ENCODE measurements around the gene JARID2.

Gene JARID2

DNA sequence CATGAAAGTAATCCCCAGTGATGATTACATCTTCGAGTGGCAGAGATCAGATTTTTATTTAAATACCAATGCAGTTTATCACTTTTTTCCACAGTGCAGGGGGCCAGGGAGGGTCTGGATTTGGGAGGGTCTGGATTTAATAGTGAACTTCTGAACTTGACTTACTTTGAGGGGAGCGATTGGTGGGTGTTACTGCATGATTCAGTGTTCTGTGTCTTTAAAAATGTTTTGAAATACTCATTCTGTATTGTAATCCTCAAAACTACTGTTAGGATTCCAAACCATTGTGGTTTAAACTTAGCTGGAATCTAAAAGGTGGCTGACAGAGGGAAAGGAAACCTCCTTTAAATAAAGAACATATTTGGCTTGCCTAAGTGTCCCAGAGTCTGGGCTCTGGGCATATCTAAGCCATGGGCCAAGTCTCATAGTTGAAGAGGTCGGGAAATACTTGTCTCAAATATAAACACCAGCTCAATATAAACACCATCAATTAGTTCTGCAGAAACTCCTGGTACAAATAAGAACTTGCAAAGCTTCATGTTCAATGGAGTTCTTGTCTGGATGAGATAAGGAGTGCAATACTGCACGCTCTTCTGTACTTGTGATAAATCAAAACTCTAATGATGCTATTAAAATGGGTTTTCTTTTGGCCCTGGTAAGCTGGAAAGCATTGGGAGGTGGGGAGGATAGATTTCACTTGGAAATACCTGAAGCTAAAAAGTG, 14.4 kb downstream of the JARID2 start:
- Histone ChIP-seq H3K4me3 (ENCODE audit: low read length) (no peak overlapping the region), H3K9ac (ENCODE audit: low read length) (no peak overlapping the region), H3K4me2 (ENCODE audit: low read depth, low read length) (no peak overlapping the region), H3F3A (ENCODE audit: insufficient read depth, low read length) (peaks cover 24% of the 10 kb centered on the region), H3K9me3 (replicated peaks; ENCODE audit: insufficient read depth, low read length) (no peaks in the 10 kb centered on the region), H4K20me1 (ENCODE audit: insufficient read depth, low read length) (no peaks in the 10 kb centered on the region; the same call in 1 of the 2 replicates), H3K9me2 (replicated peaks; ENCODE audit: insufficient read depth, low read length) (no peaks in the 10 kb centered on the region), H3K4me1 (ENCODE audit: low read length) (peaks cover 59% of the 10 kb centered on the region), H3K27me3 (replicated peaks; ENCODE audit: insufficient read depth, low read length) (no peaks in the 10 kb centered on the region), H3K36me3 (replicated peaks; ENCODE audit: insufficient read depth, low read length) (no peaks in the 10 kb centered on the region), H2AFZ (ENCODE audit: low read length) (no peak overlapping the region), H3K27ac (ENCODE audit: low read length) (no peak overlapping the region), H3K79me2 (ENCODE audit: low read length) (peaks cover 93% of the 10 kb centered on the region)
- TF ChIP-seq, protein P1, sequence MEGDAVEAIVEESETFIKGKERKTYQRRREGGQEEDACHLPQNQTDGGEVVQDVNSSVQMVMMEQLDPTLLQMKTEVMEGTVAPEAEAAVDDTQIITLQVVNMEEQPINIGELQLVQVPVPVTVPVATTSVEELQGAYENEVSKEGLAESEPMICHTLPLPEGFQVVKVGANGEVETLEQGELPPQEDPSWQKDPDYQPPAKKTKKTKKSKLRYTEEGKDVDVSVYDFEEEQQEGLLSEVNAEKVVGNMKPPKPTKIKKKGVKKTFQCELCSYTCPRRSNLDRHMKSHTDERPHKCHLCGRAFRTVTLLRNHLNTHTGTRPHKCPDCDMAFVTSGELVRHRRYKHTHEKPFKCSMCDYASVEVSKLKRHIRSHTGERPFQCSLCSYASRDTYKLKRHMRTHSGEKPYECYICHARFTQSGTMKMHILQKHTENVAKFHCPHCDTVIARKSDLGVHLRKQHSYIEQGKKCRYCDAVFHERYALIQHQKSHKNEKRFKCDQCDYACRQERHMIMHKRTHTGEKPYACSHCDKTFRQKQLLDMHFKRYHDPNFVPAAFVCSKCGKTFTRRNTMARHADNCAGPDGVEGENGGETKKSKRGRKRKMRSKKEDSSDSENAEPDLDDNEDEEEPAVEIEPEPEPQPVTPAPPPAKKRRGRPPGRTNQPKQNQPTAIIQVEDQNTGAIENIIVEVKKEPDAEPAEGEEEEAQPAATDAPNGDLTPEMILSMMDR (IDR thresholded peaks at IDR 0.05; ENCODE audit: low read length): no peak
- no peak for TF ChIP-seq EZH2 (optimal IDR thresholded peaks at IDR 0.05; ENCODE audit: low read depth, low read length)
- DNase-seq: no peak

DNA sequence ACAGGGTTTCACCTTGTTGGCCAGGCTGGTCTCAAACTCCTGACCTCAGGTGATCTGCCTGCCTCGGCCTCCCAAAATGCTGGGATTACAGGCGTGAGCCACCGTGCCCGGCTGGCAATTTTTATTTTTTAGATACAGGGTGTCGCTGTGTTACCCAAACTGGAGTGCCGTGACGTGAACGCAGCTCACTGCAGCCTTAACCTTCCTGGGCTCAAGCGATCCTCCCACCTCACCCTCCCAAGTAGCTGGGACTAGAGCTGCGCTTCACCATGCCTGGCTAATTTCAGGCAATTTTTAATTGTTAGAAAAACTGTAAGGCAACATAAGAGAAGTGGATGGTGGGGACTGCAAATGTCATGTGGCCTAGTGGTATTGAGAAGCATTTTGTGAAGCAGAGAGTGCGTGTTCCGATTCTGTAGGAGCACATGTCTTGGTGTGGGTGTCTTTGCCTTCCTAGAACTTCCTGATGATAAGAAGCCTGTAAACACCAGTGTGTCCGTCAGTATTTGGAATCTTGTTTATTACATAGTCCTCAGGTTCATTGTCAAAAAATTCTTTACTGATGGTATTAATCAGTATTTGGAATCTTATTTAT, 18.0 kb downstream of the JARID2 start:
- Histone ChIP-seq H3K9me3 (replicated peaks; ENCODE audit: insufficient read depth, low read length) (no peaks in the 10 kb centered on the region), H3K4me2 (ENCODE audit: low read depth, low read length) (no peak overlapping the region), H3K4me1 (ENCODE audit: low read length) (peaks cover 45% of the 10 kb centered on the region), H3K36me3 (replicated peaks; ENCODE audit: insufficient read depth, low read length) (no peaks in the 10 kb centered on the region; the same call in 1 of the 2 replicates), H2AFZ (ENCODE audit: low read length) (no peak overlapping the region), H3K9ac (ENCODE audit: low read length) (no peak overlapping the region), H3K4me3 (ENCODE audit: low read length) (no peak overlapping the region), H3K79me2 (ENCODE audit: low read length) (peaks cover 99% of the 10 kb centered on the region), H3K27ac (ENCODE audit: low read length) (no peak overlapping the region), H3K9me2 (replicated peaks; ENCODE audit: insufficient read depth, low read length) (no peaks in the 10 kb centered on the region), H4K20me1 (ENCODE audit: insufficient read depth, low read length) (no peaks in the 10 kb centered on the region; the same call in 1 of the 2 replicates), H3K27me3 (replicated peaks; ENCODE audit: insufficient read depth, low read length) (no peaks in the 10 kb centered on the region), H3F3A (ENCODE audit: insufficient read depth, low read length) (peaks cover 5% of the 10 kb centered on the region; the same call in 1 of the 2 replicates)
- no peak for TF ChIP-seq EZH2 (optimal IDR thresholded peaks at IDR 0.05; ENCODE audit: low read depth, low read length)
- TF ChIP-seq EZH2phosphoT487 (IDR thresholded peaks at IDR 0.05; ENCODE audit: low read length): no peak
- TF ChIP-seq, protein P1 (IDR thresholded peaks at IDR 0.05; ENCODE audit: low read length): no peak
- DNase-seq: no peak

DNA sequence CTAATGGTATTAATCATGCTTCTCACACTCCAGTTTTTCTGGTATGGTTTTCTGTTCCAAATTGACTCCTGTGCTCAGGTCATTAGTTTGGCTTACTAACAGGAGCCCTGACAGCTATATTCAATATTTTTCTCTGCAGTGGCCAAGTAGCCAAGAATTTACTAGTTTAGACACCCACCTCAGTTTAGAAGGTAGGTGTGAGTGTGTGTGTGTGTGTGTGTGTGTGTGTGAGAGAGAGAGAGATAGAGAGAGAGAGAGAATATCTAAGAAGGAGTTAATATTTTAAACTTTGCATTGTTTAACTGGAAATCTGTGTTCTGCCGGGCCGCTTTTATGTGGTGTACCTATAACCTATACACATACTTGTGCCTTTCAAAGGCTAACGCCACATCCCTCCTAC, 18.5 kb downstream of the JARID2 start:
- peaks cover 5% of the 10 kb centered on the region; the same call in 1 of the 2 replicates for H3F3A ChIP-seq (ENCODE audit: insufficient read depth, low read length)
- no peaks in the 10 kb centered on the region for H3K27me3 ChIP-seq (replicated peaks; ENCODE audit: insufficient read depth, low read length)
- peaks cover 99% of the 10 kb centered on the region for H3K79me2 ChIP-seq (ENCODE audit: low read length)
- DNase-seq: no peak
- H3K9me3 ChIP-seq (replicated peaks; ENCODE audit: insufficient read depth, low read length): no peaks in the 10 kb centered on the region
- no peak overlapping the region for H2AFZ ChIP-seq (ENCODE audit: low read length)
- TF ChIP-seq, protein P1 (IDR thresholded peaks at IDR 0.05; ENCODE audit: low read length): no peak
- TF ChIP-seq EZH2 (optimal IDR thresholded peaks at IDR 0.05; ENCODE audit: low read depth, low read length): no peak
- no peak for TF ChIP-seq EZH2phosphoT487 (IDR thresholded peaks at IDR 0.05; ENCODE audit: low read length)
- H3K4me1 ChIP-seq (ENCODE audit: low read length): peaks cover 40% of the 10 kb centered on the region
- H3K4me3 ChIP-seq (ENCODE audit: low read length): no peak overlapping the region
- H4K20me1 ChIP-seq (ENCODE audit: insufficient read depth, low read length): no peaks in the 10 kb centered on the region; the same call in 1 of the 2 replicates
- no peak overlapping the region for H3K27ac ChIP-seq (ENCODE audit: low read length)
- H3K36me3 ChIP-seq (replicated peaks; ENCODE audit: insufficient read depth, low read length): no peaks in the 10 kb centered on the region; the same call in 1 of the 2 replicates
- H3K9me2 ChIP-seq (replicated peaks; ENCODE audit: insufficient read depth, low read length): no peaks in the 10 kb centered on the region
- peak overlapping the region; percentile 51; the same call in 1 of the 2 replicates for H3K4me2 ChIP-seq (ENCODE audit: low read depth, low read length)
- H3K9ac ChIP-seq (ENCODE audit: low read length): no peak overlapping the region
